DMS 273 (cell line): Measurements from ENCODE around the gene THAP10.
A peak's percentile ranks its signal among the peaks of the same experiment; 100 is the strongest.
"Not testable (repeated sequence)": the region's sequence is repeated elsewhere in the genome, so short reads cannot be mapped to it uniquely, and the experiment has no call there.

Source experiments
- DNase-seq: peaks from one replicate; lab custom pipeline; 2025; ENCODE audit not compliant: unreplicated experiment; lab: John Stamatoyannopoulos, UW

The THAP10 gene

DNA sequence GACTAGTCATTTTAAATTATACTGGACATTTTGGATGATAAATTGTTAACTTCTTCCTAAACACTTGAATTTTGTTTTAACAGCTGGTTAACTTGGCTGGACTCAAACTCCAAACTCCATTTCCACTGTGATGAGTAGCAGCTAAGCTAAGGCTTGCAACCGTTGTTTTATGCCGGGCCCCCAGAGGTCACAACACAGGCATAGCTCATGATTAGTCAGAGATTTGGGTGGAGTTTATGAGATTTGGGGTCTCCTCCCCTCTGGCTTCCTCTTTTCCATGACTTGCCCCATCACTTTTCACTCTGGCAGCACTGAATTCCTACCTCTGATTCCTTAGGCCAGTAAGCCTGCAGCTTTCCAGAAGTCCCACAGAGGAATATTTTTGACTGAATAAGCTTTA is 12.8 kb downstream of the THAP10 start:
- no peak for DNase-seq

DNA sequence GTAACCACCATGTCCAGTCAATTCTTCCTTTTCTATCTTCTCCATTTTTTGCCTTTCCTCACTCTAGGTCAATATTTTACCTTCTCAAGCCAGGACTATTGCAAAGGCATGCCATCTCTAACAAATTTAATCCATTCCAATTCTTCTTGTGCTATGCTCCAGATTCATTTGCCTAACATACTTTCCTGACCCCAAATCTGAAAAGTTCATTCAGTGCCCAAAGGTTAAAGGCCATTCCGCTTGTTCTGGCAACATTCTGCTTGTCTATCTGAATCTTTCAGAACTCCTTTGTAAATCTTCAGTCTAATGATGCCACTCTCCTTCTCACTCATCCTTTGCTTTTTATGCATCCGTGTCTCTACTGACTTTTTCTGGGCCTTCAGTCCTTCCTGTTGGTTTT is 15.6 kb downstream of the THAP10 start:
- DNase-seq = no peak

GRCh38 chr15:70876011-70876410 is 16.2 kb downstream of the THAP10 start:
- DNase-seq = no peak

DNA sequence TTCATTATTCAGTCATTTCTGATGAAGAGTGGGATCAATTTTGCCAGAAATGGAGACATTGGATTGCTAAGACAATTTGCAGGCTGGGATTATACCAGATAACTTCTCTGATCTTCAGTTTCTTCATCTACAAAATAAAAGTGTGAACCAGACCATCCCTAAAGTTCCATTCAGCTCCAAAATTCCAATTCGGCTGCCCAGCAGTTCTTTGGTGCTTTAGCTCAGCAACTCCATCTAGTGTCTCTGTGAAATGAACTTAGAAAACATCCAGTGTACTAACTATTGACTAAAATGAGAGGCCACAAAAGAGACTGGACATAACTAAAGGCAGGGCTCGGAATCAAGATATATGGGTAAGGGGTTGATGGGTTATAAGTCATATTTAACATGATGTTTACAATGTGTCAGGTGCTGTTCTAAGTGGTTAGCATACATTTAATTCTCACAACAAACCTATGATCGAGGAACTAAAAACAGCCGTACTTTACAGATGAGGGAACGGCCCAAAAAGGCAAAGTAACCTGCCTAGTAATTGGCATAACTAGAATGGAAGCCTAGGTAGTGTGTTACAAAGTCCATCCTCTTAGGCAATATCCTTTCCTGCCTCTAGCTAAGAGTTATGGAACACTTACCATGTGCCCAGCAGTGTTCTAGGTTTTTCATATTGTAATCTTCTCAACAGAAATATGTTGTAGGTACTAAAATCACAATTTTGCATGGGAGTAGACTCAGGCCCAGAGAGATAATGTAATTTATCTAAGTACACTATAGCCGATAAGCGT is 17.0 kb downstream of the THAP10 start:
- peak; percentile 6 for DNase-seq

DNA sequence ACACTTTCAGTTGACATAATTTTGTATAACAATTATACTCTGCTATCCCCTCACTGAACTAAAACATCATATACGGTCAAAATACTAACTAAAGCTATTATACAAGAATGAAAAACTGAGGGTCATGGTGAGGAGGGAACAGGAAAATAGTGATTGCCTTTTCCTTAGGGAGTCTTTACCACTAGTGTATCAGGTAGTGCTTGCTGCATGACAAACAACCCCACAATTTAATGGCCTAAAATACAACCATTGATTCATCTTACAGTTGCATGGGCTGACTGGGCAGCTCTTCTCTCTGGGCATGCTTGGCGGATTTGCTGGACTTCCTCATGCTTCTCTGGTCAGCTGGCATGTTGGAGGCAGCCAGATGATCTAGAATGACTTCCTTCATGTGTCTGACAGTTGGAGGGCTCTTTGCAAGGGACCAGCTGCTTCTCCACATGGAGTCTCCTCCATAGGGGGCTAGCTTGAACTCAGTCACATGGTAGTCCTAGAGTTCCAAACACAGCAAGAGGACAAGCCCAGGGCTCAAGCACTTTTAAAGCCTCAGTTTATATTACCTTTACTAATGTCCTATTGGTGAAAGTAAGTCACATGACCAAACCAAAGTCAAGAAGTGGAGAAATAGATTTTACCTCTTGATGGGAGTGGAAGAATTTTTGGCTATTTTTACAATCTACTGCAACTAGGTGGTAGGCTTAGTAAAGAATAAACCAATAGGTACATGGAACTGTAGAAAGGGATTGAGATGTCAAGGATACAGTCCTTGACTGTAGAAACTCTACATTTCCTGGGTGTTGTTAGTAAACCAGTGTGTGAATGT is 18.8 kb downstream of the THAP10 start:
- no peak for DNase-seq

DNA sequence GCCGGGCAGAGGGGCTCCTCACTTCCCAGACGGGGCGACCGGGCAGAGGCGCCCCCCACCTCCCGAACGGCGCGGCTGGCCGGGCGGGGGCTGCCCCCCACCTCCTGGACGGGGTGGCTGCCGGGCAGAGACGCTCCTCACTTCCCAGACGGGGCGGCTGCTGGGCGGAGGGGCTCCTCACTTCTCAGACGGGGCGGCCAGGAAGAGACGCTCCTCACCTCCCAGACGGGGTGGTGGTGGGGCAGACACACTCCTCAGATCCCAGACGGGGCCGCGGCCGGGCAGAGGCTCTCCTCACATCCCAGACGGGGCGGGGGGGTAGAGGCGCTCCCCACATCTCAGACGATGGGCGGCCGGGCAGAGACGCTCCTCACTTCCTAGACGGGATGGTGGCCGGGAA is 20.7 kb downstream of the THAP10 start:
- DNase-seq = not testable (repeated sequence)

GRCh38 chr15:70870051-70870450 is 22.2 kb downstream of the THAP10 start:
- no peak for DNase-seq

DNA sequence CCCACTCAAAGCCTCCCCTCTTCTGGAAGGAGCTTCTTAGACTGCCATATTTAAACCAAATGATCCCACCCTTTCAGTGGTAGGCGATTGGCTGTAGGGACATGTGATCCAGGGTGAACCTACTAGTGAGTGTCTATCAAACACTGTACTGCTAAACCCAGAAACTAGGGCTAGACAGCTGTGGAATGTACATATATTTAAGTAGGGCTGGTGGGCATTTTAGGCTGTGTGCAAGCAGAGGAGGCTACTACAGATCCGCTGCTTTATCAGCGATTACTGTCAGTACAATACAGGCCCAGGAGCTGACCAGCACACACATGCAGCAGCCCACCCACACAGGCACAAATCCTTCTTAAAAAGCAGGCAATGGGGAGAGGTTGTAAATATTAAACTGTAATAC is 22.9 kb downstream of the THAP10 start:
- DNase-seq = no peak

DNA sequence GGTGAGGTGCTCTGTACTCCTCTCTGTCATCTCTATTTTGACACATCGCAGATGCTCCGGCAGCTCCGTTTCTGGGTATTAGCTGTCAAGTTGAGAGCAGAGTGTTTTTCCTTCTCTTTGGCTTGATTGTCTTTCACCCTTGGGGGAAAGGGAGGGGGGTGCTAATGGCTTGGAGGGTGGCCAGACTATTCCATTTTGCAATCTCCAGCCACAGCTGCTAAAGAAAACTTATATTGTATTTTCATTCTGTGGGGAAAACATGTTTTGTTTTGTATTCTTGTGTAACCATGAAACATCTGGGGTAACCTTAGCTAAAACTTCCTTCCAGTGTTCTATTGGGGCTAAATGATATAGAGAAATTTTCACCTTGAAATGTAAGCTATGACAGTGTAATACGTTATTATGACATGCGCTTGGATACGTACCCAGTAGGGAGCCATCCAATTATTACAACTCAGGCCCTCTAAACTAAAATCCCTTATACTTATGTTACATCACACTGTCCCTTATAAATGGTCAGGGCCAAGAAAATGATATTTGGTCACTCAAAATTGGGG is 24.2 kb downstream of the THAP10 start:
- no peak for DNase-seq

- DNase-seq = no peak
These were observed 25.1 kb downstream of the THAP10 start for GRCh38 chr15:70866982-70867641.

GRCh38 chr15:70863450-70864218 is 28.6 kb downstream of the THAP10 start:
- DNase-seq = no peak

DNA sequence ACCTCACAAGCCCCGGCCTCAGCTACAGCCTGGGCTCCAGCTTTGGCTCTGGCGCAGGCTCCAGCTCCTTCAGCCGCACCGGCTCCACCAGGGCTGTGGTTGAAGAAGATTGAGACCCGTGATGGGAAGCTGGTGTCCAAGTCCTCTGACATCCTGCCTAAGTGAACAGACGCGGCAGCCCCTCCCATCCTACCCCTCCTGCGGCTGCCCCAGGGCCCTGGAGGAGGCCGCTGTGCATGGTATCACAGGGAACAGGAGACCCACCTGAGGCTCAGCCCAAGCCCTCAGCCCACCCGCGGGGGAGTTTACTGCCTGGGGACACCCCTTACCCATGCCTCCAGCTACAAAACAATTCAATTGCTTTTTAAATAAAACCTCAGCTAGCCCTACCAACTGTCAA is 32.2 kb downstream of the THAP10 start:
- no peak for DNase-seq

- DNase-seq = no peak
These were observed 32.8 kb downstream of the THAP10 start for GRCh38 chr15:70859322-70859908.

- DNase-seq = not testable (repeated sequence)
These were observed 33.5 kb downstream of the THAP10 start for GRCh38 chr15:70858614-70859321.

DNA sequence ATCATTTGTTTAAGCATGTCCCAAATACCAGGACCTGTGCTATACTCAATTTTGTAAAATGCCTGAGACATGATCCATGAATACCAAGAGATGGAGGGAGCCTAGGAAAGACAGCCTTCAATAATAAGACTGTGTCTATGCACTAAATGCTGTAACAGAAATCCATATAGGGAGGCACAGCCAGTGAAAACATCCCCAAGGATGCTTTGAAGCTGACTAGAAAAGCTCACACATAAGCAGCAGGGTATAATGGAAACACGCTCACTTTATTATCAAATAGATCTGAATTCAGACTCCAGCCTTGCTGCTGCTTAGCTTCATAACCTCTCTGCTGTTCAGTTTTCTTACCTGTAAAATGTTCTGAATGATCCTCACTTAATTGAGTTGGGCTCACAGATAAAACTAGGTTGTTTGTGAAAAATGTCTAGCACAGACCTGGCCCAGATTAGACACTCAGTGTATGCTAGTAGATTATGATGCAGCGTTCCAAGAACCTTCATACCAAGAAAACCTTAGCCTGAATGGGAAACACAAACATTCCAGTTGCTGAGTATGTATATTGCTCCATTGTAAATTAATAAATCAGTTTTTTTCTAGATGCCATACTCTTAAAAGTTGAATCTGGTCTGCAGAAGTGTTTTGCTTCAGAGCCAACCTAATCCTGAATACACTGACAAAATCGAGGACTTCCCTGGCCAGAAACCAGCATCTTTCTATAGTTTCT is 34.5 kb downstream of the THAP10 start:
- no peak for DNase-seq

- peak; percentile 63 for DNase-seq
These were observed 35.2 kb downstream of the THAP10 start for GRCh38 chr15:70856884-70857561.

DNA sequence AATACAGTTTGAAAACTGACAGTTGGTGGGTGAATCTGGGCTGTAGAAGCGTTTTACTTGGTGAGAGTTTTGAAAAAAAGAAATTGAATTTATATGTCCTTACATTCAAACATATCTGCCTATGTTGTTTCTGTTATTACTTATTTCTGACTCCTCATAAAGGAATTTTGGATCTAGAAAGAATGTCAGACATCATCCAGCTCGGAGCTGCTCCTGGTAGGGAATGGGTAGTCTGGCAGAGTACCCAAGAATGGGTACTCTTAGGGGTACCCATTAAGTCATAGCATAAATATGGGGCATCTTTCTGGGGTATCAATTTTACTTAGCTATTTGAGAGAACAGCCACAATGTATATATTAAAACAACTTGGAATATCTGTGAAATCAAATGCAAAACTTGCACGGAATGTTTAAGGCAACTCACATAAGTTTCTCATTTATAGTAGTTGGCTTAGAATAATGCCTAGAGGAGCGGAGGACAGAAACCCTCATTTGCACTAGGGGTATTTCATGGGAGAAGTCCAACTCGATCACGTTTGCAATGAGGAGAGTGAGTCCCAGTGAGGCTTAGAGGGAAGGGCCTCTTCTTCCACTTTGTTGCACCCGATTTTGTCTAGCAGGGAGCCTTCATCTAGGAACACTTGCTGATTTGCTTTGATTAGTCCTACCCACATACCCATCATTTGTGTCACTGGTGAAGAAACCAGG is 35.9 kb downstream of the THAP10 start:
- DNase-seq = no peak

- no peak for DNase-seq
These were observed 36.5 kb downstream of the THAP10 start for GRCh38 chr15:70855764-70856163.
